GM21825 (cell line): Measurements from ENCODE around the gene TBCC.
"Not testable (repeated sequence)": the region's sequence is repeated elsewhere in the genome, so short reads cannot be mapped to it uniquely, and the experiment has no call there.

Source experiments
- ATAC-seq: cut with Tn5 transposase; IDR thresholded peaks from one replicate; pipeline ENCODE4 v1.9.1; 2021; ENCODE audit warnings: mild to moderate bottlenecking, moderate library complexity; ENCODE audit not compliant: unreplicated experiment

Gene TBCC

GRCh38 chr6:42733867-42734481 is 11.9 kb downstream of the TBCC start:
- not testable (repeated sequence) for ATAC-seq

- no peak for ATAC-seq
Observed at GRCh38 chr6:42729731-42730130, 16.2 kb downstream of the TBCC start.

- no peak for ATAC-seq
Observed at GRCh38 chr6:42727627-42728026, 18.3 kb downstream of the TBCC start.

GRCh38 chr6:42727087-42727611 is 18.8 kb downstream of the TBCC start:
- no peak for ATAC-seq

- peak; percentile 82 for ATAC-seq
Observed at GRCh38 chr6:42726485-42727086, 19.3 kb downstream of the TBCC start.

GRCh38 chr6:42726026-42726425 is 19.9 kb downstream of the TBCC start:
- no peak for ATAC-seq

GRCh38 chr6:42724825-42725224 is 21.1 kb downstream of the TBCC start:
- ATAC-seq, result no peak

- no peak for ATAC-seq
Observed at GRCh38 chr6:42722497-42722896, 23.4 kb downstream of the TBCC start, which contains the start of gene PRPH2. Gene PRPH2 (minus strand): TSS chr6:42722597. CDS start chr6:42722334, 263 bp downstream.

GRCh38 chr6:42720739-42721138 is 25.2 kb downstream of the TBCC start:
- no peak for ATAC-seq

GRCh38 chr6:42715871-42716270 is 30.0 kb downstream of the TBCC start:
- ATAC-seq, result no peak

- ATAC-seq, result no peak
Observed at GRCh38 chr6:42714098-42714761, 31.7 kb downstream of the TBCC start.

- no peak for ATAC-seq
Observed at GRCh38 chr6:42711930-42712329, 34.0 kb downstream of the TBCC start.

GRCh38 chr6:42710316-42710715 is 35.6 kb downstream of the TBCC start:
- ATAC-seq, result no peak

GRCh38 chr6:42709871-42710270 is 36.0 kb downstream of the TBCC start:
- no peak for ATAC-seq

- no peak for ATAC-seq
Observed at GRCh38 chr6:42708096-42708495, 37.8 kb downstream of the TBCC start.

- ATAC-seq, result no peak
Observed at GRCh38 chr6:42707595-42707994, 38.3 kb downstream of the TBCC start.

GRCh38 chr6:42704937-42705374 is 40.9 kb downstream of the TBCC start:
- no peak for ATAC-seq

GRCh38 chr6:42704251-42704936 is 41.5 kb downstream of the TBCC start:
- no peak for ATAC-seq

- ATAC-seq, result not testable (repeated sequence)
Observed at GRCh38 chr6:42702786-42703185, 43.1 kb downstream of the TBCC start.

- no peak for ATAC-seq
Observed at GRCh38 chr6:42702200-42702599, 43.7 kb downstream of the TBCC start.

GRCh38 chr6:42698217-42698616 is 47.7 kb downstream of the TBCC start:
- no peak for ATAC-seq
